PC-3 (cell line): Measurements from ENCODE around the gene HRH1.

Experiments used
- CTCF ChIP-seq: fragments of 300-600 bp; sonication (generic); conservative IDR thresholded peaks from 2 replicates; pipeline ENCODE4 v1.5.1; 2017; ENCODE audit warnings: antibody characterized with exemption, low read depth, mild to moderate bottlenecking, low read length
- EZH2 ChIP-seq: fragments of 300-600 bp; sonication (generic); IDR thresholded peaks from one replicate; pipeline ENCODE4 v1.6.1; 2017; ENCODE audit warnings: antibody characterized with exemption, mild to moderate bottlenecking, low read length; ENCODE audit not compliant: unreplicated experiment
- EZH2phosphoT487 ChIP-seq: fragments of 300-600 bp; sonication (generic); IDR thresholded peaks from 2 replicates; pipeline ENCODE4 v1.6.1; 2018; ENCODE audit warnings: mild to moderate bottlenecking, antibody characterized with exemption, low read length, borderline replicate concordance

DNA sequence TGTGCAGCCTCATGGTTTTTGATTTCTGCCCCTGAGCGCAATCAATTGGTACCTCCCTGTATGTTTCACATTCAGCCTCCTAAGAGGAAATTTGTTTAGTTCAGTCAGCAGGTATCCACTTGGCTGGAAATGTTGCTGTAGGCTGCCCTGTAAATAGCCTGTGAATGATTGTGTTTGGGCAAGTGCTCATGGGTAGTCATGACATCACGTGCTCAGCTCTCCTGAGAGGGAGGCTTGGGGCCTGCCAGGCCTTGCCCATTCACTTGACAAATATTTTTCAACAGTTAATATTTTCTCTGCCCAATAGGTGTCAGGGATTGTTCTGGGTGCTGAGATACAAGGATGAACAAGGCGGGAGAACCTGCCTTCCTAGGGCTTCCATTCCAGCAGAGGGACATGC lies 13.3 kb downstream of the HRH1 start:
- TF ChIP-seq CTCF: no peak
- no peak for TF ChIP-seq EZH2phosphoT487
- TF ChIP-seq EZH2: no peak
